ENCODE measurements around the gene TPM4.
A peak's percentile ranks its signal among the peaks of the same experiment; 100 is the strongest.
"Not testable (repeated sequence)": the region's sequence is repeated elsewhere in the genome, so short reads cannot be mapped to it uniquely, and the experiment has no call there.

Gene TPM4

GRCh38 chr19:16098821-16099220, 22.5 kb downstream of the TPM4 start:
- DNase-seq (ENCODE audit: low spot score) = no peak

- DNase-seq (ENCODE audit: low spot score) = not testable (repeated sequence)
These were observed 23.1 kb downstream of the TPM4 start for GRCh38 chr19:16099314-16099965.

- no peak for DNase-seq (ENCODE audit: low spot score)
These were observed 24.2 kb downstream of the TPM4 start for GRCh38 chr19:16100524-16100923.

GRCh38 chr19:16104722-16105121, 28.4 kb downstream of the TPM4 start:
- no peak for DNase-seq (ENCODE audit: low spot score)

GRCh38 chr19:16106121-16106520, 29.8 kb downstream of the TPM4 start:
- no peak for DNase-seq (ENCODE audit: low spot score)

- peak; percentile 99 for DNase-seq (ENCODE audit: low spot score)
These were observed 35.0 kb downstream of the TPM4 start, which contains the start of gene RAB8A for GRCh38 chr19:16111160-16111908. Gene RAB8A, plus strand, starts transcription at chr19:16111889. Its CDS starts 13 bp downstream, at chr19:16111902.

GRCh38 chr19:16111909-16112752, 35.8 kb downstream of the TPM4 start:
- DNase-seq (ENCODE audit: low spot score) = no peak

- DNase-seq (ENCODE audit: low spot score) = no peak
These were observed 36.5 kb downstream of the TPM4 start for GRCh38 chr19:16112778-16113177.

GRCh38 chr19:16113727-16114126, 37.4 kb downstream of the TPM4 start:
- DNase-seq (ENCODE audit: low spot score) = no peak

GRCh38 chr19:16115301-16116039, 39.2 kb downstream of the TPM4 start:
- DNase-seq (ENCODE audit: low spot score) = no peak

- no peak for DNase-seq (ENCODE audit: low spot score)
These were observed 39.8 kb downstream of the TPM4 start for GRCh38 chr19:16116067-16116466.

GRCh38 chr19:16117594-16118033, 41.3 kb downstream of the TPM4 start:
- DNase-seq (ENCODE audit: low spot score) = no peak

GRCh38 chr19:16118489-16119033, 42.3 kb downstream of the TPM4 start:
- DNase-seq (ENCODE audit: low spot score) = no peak

GRCh38 chr19:16119075-16119857, 43.0 kb downstream of the TPM4 start:
- DNase-seq (ENCODE audit: low spot score) = not testable (repeated sequence)

GRCh38 chr19:16121141-16121540, 44.8 kb downstream of the TPM4 start:
- no peak for DNase-seq (ENCODE audit: low spot score)

- no peak for DNase-seq (ENCODE audit: low spot score)
These were observed 45.7 kb downstream of the TPM4 start for GRCh38 chr19:16121967-16122366.

GRCh38 chr19:16124953-16125352, 48.7 kb downstream of the TPM4 start:
- no peak for DNase-seq (ENCODE audit: low spot score)

- DNase-seq (ENCODE audit: low spot score) = no peak
These were observed 49.6 kb downstream of the TPM4 start for GRCh38 chr19:16125737-16126495.

- no peak for DNase-seq (ENCODE audit: low spot score)
These were observed 50.8 kb downstream of the TPM4 start for GRCh38 chr19:16127080-16127479.

GRCh38 chr19:16127776-16128371, 51.6 kb downstream of the TPM4 start:
- DNase-seq (ENCODE audit: low spot score) = no peak

Data from kidney capillary endothelial cell (primary cell).